Hepatocyte (in vitro differentiated cells): ENCODE measurements around the gene EID3.

Experiments used
- EZH2 ChIP-seq: fragments of 200-600 bp; sonication (generic); IDR thresholded peaks from 2 replicates; pipeline ENCODE4 v1.6.1; 2016; ENCODE audit warnings: antibody characterized with exemption, mild to moderate bottlenecking, borderline replicate concordance
- EZH2phosphoT487 ChIP-seq: fragments of 200-600 bp; sonication (generic); IDR thresholded peaks from one replicate; pipeline ENCODE4 v1.6.1; 2018; ENCODE audit warnings: antibody characterized with exemption, mild to moderate bottlenecking, low read depth, moderate library complexity; ENCODE audit not compliant: unreplicated experiment, severe bottlenecking
- TF ChIP-seq, protein P1 (sequence below): fragments of 200-600 bp; sonication (generic); IDR thresholded peaks from 2 replicates; pipeline ENCODE4 v1.5.1; 2016; ENCODE audit warnings: antibody characterized with exemption, mild to moderate bottlenecking; ENCODE audit not compliant: poor library complexity

DNA sequence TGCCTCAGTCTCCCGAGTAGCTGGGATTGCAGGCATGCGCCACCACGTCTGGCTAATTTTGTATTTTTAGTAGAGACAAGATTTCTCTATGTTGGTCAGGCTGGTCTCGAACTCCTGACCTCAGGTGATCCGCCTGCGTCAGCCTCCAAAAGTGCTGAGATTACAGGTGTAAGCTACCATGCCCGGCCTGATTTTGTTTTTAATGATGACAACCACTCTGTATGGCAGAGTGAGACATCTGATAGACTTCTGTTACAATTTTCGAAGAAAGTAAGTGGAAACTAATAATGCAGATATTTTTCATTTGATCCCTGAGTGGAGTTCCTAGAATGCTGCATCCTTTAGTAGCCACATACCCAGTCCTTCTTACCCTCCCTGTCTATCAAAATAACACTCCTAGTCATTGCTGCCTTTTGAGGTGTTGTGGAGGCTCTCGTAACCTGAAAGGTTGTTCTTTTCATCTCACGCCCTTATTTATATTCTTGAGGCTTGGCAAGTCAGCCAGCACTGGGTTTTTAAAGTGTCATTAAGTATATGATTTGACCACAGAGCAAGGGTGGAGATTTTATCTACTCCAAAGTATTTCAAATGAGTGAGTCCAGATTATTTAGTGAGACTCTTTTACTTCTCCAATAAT lies 5.9 kb upstream of the EID3 start:
- TF ChIP-seq, protein P1, sequence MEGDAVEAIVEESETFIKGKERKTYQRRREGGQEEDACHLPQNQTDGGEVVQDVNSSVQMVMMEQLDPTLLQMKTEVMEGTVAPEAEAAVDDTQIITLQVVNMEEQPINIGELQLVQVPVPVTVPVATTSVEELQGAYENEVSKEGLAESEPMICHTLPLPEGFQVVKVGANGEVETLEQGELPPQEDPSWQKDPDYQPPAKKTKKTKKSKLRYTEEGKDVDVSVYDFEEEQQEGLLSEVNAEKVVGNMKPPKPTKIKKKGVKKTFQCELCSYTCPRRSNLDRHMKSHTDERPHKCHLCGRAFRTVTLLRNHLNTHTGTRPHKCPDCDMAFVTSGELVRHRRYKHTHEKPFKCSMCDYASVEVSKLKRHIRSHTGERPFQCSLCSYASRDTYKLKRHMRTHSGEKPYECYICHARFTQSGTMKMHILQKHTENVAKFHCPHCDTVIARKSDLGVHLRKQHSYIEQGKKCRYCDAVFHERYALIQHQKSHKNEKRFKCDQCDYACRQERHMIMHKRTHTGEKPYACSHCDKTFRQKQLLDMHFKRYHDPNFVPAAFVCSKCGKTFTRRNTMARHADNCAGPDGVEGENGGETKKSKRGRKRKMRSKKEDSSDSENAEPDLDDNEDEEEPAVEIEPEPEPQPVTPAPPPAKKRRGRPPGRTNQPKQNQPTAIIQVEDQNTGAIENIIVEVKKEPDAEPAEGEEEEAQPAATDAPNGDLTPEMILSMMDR, result no peak
- TF ChIP-seq EZH2 (no peak), EZH2phosphoT487 (no peak)
